Thoracic aorta (tissue), 2 donors: ENCODE results near the gene B4GALT5. TPM values are rescaled to one million over a fixed set of nuclear protein-coding genes. Genes with fewer than 3 reads are reported as not detected.
A peak's percentile ranks its signal among the peaks of the same experiment; 100 is the strongest.
"Not testable (repeated sequence)": the region's sequence is repeated elsewhere in the genome, so short reads cannot be mapped to it uniquely, and the experiment has no call there.

Source experiments
- ATAC-seq: fragments of 150-250 bp; one replicate; pipeline ENCODE4 v1.8.0; 2017; ENCODE audit warnings: low read depth; ENCODE audit not compliant: insufficient number of reproducible peaks, low FRiP score
- DNase-seq: peaks from one replicate; pipeline ENCODE4 v3.0.0-alpha.2; 2020; ENCODE audit warnings: low spot score
- H3K27ac ChIP-seq, 2 donors: fragments of 200-600 bp; sonication (generic); 1 replicate in 1 of 2; 2 replicates in 1 of 2; pipeline ENCODE4 v1.5.1; 2016; ENCODE audit warnings: mild to moderate bottlenecking in 2 of 2, moderate library complexity in 2 of 2
- H3K27me3 ChIP-seq: fragments of 200-600 bp; sonication (generic); replicated peaks from 2 replicates; pipeline ENCODE4 v1.6.0; 2016; ENCODE audit warnings: mild to moderate bottlenecking; ENCODE audit not compliant: insufficient read depth
- H3K36me3 ChIP-seq: fragments of 200-600 bp; sonication (generic); one replicate; pipeline ENCODE4 v1.5.1; 2016
- H3K4me1 ChIP-seq, 2 donors: fragments of 200-600 bp; sonication (generic); 1 replicate in 1 of 2; 2 replicates in 1 of 2; pipeline versions ENCODE4 v1.5.1 to v1.6.0; 2016; ENCODE audit warnings: low read depth in 2 of 2, mild to moderate bottlenecking in 1 of 2; ENCODE audit not compliant: control insufficient read depth in 1 of 2
- H3K4me3 ChIP-seq: fragments of 200-600 bp; sonication (generic); 2 replicates; pipeline ENCODE4 v1.5.1; 2016; ENCODE audit warnings: mild to moderate bottlenecking
- H3K9me3 ChIP-seq: fragments of 200-600 bp; sonication (generic); 2 replicates; pipeline ENCODE4 v1.5.1; 2016
- total RNA-seq, 2 donors: library from RNA; depleted of rRNA; stranded (reverse); fragments of >200 nt; gene quantifications; one replicate each; pipeline versions ENCODE4 v1.1.0 to v1.2.3, GENCODE V29; 2016
- TF ChIP-seq, protein P1 (sequence below): fragments of 200-600 bp; sonication (generic); IDR thresholded peaks from one replicate; pipeline ENCODE4 v1.5.1; 2019; ENCODE audit warnings: antibody characterized with exemption

B4GALT5 gene
- total RNA-seq, 2 donors from 2014 or later, result 15.7 to 45.3 TPM

DNA sequence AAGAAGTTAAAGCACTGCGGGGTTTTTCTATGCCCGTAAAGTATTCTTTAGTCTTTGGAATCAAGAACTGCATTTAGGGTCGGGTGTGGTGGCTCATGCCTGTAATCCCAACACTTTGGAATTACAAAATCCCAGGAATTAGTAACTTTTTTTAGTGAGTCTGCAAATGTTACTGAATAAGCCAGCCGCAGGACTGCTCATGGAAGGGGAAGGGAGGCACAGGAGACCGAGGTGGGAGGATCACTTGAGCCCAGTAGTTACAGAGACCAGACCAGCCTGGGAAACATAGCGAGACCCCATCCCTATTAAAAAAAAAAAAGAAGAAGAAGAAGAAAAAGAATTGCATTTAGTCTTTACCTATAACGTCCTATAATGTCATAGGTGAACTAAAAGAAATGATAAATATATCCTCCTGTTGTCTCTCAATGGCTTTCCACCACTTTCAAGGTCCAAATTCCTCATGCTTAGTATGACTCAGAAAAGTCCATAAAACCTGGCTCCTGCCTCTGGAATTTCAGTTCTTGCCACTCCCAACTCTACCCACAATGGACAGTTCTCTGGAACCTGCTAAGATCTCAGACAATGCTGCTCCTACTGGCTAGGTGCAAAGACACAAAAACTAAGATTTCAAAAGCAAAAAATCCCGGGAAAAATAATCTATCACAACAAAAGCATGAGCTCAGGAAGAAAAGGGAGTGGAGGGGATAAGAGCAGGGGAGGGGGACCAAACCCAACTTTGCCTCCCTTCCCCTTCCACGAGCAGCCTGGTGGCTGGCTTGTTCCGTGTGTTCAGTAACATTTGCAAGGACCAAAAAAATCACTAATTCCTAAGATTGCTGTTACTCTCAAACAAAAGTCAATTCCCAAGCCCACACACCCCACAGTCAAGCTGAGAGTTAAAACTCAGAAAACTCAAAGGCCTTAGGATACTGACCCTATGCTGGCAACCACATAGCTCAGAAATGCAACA lies 39.0 kb downstream of the B4GALT5 start:
- ATAC-seq (no peak), DNase-seq (no peak)
- no peaks in the 10 kb centered on the region for H3K36me3 ChIP-seq
- H3K27me3 ChIP-seq, result no peaks in the 10 kb centered on the region
- no peak overlapping the region for H3K4me3 ChIP-seq
- peaks cover 52 to 78% of the 10 kb centered on the region in 2 donors for H3K4me1 ChIP-seq
- TF ChIP-seq, protein P1, sequence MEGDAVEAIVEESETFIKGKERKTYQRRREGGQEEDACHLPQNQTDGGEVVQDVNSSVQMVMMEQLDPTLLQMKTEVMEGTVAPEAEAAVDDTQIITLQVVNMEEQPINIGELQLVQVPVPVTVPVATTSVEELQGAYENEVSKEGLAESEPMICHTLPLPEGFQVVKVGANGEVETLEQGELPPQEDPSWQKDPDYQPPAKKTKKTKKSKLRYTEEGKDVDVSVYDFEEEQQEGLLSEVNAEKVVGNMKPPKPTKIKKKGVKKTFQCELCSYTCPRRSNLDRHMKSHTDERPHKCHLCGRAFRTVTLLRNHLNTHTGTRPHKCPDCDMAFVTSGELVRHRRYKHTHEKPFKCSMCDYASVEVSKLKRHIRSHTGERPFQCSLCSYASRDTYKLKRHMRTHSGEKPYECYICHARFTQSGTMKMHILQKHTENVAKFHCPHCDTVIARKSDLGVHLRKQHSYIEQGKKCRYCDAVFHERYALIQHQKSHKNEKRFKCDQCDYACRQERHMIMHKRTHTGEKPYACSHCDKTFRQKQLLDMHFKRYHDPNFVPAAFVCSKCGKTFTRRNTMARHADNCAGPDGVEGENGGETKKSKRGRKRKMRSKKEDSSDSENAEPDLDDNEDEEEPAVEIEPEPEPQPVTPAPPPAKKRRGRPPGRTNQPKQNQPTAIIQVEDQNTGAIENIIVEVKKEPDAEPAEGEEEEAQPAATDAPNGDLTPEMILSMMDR, result no peak
- no peak overlapping the region for H3K27ac ChIP-seq
- no peaks in the 10 kb centered on the region for H3K9me3 ChIP-seq

DNA sequence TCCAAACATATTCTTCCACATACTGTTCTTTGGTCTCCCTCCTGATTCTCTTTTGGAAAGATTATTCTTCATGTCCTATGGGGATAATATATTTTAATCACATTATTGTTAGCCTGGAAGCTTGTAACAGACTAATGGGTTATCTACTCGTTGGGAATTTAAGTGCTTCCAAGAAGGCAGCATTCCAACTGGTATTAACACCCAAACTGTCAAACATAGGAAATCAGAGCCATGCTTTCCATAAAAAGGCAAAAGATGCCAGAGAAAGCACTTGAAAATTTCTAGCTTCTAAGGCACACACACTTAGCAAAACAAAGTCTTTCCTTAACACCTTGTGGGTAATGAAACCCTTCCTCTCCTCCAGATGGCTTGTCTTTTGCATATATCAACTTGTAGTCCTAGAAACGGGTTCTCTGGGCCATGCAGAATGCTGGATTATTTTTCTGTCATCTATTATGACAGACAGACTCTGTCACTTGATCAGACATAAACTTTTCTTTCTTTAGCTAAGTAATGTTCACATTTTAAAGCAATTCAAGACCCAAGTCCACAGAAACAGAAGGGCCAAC lies 41.5 kb downstream of the B4GALT5 start:
- Histone ChIP-seq H3K4me1 (peaks cover 30 to 64% of the 10 kb centered on the region in 2 donors), H3K9me3 (no peaks in the 10 kb centered on the region), H3K27me3 (no peaks in the 10 kb centered on the region), H3K27ac (no peak overlapping the region), H3K4me3 (no peak overlapping the region), H3K36me3 (no peaks in the 10 kb centered on the region)
- DNase-seq (no peak), ATAC-seq (no peak)
- TF ChIP-seq, protein P1, result no peak

DNA sequence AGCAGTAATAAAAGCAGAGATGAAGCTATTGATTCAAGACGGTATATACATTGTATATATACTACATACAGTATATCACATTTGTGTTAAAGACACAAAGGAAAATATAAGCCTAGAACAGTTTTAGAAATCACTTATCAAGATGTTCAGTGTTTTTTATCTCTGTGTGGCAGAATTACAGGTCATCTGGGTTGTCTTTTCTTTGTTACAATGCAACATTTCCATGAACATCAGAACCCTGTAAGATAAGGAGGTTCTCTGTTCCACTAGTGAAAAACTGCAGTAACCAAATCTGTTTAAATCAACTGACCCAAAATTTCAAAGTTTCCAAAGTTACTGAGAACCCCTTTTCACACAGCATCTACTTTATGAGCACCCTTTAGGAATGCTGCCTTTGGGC lies 42.2 kb downstream of the B4GALT5 start:
- Histone ChIP-seq H3K4me3 (no peak overlapping the region), H3K4me1 (peaks cover 24 to 64% of the 10 kb centered on the region in 2 donors), H3K36me3 (no peaks in the 10 kb centered on the region), H3K27me3 (no peaks in the 10 kb centered on the region), H3K27ac (no peak overlapping the region), H3K9me3 (no peaks in the 10 kb centered on the region)
- DNase-seq (no peak), ATAC-seq (no peak)
- TF ChIP-seq, protein P1, result no peak

DNA sequence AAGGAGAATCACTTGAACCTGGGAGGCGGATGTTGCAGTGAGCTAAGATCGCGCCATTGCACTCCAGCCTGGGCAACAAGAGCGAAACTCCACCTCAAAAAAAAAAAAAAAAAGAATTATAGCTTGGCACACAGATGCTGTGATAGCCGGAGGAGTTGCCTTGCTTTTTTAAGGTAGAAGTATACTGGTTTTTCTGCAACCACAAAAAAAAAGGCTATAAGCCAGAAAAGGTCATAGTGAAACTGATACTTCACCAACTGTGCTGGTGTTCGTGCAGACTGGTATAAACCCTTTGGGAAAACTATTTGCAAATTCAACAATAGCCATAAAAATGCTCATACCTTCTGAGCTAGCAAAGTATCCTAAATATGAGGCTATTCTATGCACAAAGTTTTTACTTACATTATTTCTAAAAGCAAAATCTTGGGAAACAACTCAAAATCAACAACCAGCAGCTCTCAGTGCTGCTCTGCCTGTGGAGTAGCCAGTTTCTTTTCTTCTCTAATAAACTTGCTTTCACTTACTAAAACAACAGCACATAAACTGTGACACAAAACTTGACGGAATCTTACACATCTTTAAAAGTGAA lies 44.0 kb downstream of the B4GALT5 start:
- Histone ChIP-seq H3K4me1 (peaks cover 7 to 49% of the 10 kb centered on the region in 2 donors), H3K27ac (no peak overlapping the region), H3K36me3 (no peaks in the 10 kb centered on the region), H3K9me3 (no peaks in the 10 kb centered on the region), H3K27me3 (no peaks in the 10 kb centered on the region), H3K4me3 (peak overlapping the region; percentile 52)
- TF ChIP-seq, protein P1, result no peak
- DNase-seq (no peak), ATAC-seq (no peak)

DNA sequence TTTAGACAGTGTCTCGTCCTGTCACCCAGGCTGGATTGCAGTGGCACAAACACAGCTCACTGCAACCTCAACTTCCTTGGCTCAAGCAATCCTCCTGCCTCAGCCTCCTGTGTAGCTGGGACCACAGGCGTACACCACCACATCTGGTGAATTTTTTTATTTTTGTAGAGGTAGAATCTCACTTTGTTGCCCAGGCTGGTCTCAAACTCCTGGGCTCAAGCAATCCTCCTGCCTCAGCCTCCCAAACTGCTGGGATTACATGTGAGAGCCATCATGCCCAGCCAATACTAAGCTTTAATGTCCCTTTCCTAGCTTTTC lies 44.8 kb downstream of the B4GALT5 start:
- H3K27ac ChIP-seq, DNase-seq, H3K9me3 ChIP-seq, H3K27me3 ChIP-seq, H3K4me3 ChIP-seq, ATAC-seq, H3K36me3 ChIP-seq: not testable (repeated sequence)
- peaks cover 7 to 46% of the 10 kb centered on the region in 2 donors for H3K4me1 ChIP-seq
